GM12873 (cell line): Measurements from ENCODE around the gene STRIT1.

Source experiments
- CTCF ChIP-seq: IDR thresholded peaks from 2 replicates; pipeline ENCODE4 v1.5.1; 2012; ENCODE audit warnings: low read depth, mild to moderate bottlenecking, moderate library complexity, low read length, control low read depth; ENCODE audit not compliant: insufficient read depth; ENCODE audit errors: missing control alignments

The STRIT1 gene

GRCh38 chr3:155313916-155314315 is 20.4 kb upstream of the STRIT1 start:
- no peak for TF ChIP-seq CTCF

GRCh38 chr3:155313300-155313699 is 19.8 kb upstream of the STRIT1 start:
- no peak for TF ChIP-seq CTCF

- TF ChIP-seq CTCF = no peak
Measured at GRCh38 chr3:155312781-155313180, 19.3 kb upstream of the STRIT1 start.

GRCh38 chr3:155309581-155309980 is 16.1 kb upstream of the STRIT1 start:
- TF ChIP-seq CTCF = no peak

GRCh38 chr3:155308831-155309230 is 15.3 kb upstream of the STRIT1 start:
- no peak for TF ChIP-seq CTCF

GRCh38 chr3:155307183-155307582 is 13.7 kb upstream of the STRIT1 start:
- TF ChIP-seq CTCF = no peak

- no peak for TF ChIP-seq CTCF
Measured at GRCh38 chr3:155304394-155304793, 10.9 kb upstream of the STRIT1 start.
